ENCODE data around the gene ADAMTS4. TPM values are rescaled to one million over a fixed set of nuclear protein-coding genes. Genes with fewer than 3 reads are reported as not detected.

Gene ADAMTS4
- total and polyA plus RNA-seq, 9 of the 15 experiments (the other 6 are each of a cell fraction or from before 2014, with no cell fraction given), result 0.07 to 3.7 (median 0.41) TPM

GRCh38 chr1:161165742-161166668 is 32.8 kb downstream of the ADAMTS4 start, which contains the start of gene PPOX (continued):
- no peak for TF ChIP-seq ZNF232 (CRISPR knock-in tag; IDR thresholded peaks at IDR 0.05)
- TF ChIP-seq NFIC (IDR thresholded peaks at IDR 0.05), result peak; percentile 93
- TF ChIP-seq TCF7L2 (IDR thresholded peaks at IDR 0.05; ENCODE audit: low read depth, low read length), result no peak
- no peak for TF ChIP-seq U2AF2 (optimal IDR thresholded peaks at IDR 0.05; ENCODE audit: low read depth, low read length)
- TF ChIP-seq CREM (IDR thresholded peaks at IDR 0.05; ENCODE audit: low read depth), result peak; percentile 78
- TF ChIP-seq ZNF436 (CRISPR knock-in tag; IDR thresholded peaks at IDR 0.05), result no peak
- TF ChIP-seq PATZ1 (CRISPR knock-in tag; IDR thresholded peaks at IDR 0.05; ENCODE audit: borderline replicate concordance), result no peak
- TF ChIP-seq ZNF134 (CRISPR knock-in tag; conservative IDR thresholded peaks at IDR 0.05), result no peak
- 0 out of 2 replicates have a peak, but pooled peaks have one; percentile 62 for TF ChIP-seq THRAP3 (IDR thresholded peaks at IDR 0.05; ENCODE audit: borderline replicate concordance)
- TF ChIP-seq ZBTB8A (IDR thresholded peaks at IDR 0.05; ENCODE audit: partially characterized antibody), result no peak
- no peak for TF ChIP-seq GTF3C2 (IDR thresholded peaks at IDR 0.05; ENCODE audit: borderline replicate concordance, extremely low read depth, insufficient read length)
- TF ChIP-seq ZNF143 (CRISPR knock-in tag; IDR thresholded peaks at IDR 0.05), result no peak
- TF ChIP-seq FIP1L1 (IDR thresholded peaks at IDR 0.05; ENCODE audit: low read depth, low read length, poor library complexity, severe bottlenecking), result no peak
- no peak for TF ChIP-seq MAFG (tag; conservative IDR thresholded peaks at IDR 0.05)
- TF ChIP-seq CBFA2T3 (IDR thresholded peaks at IDR 0.05), result peak; percentile 99
- TF ChIP-seq ZBTB26 (CRISPR knock-in tag; IDR thresholded peaks at IDR 0.05), result no peak
- TF ChIP-seq PHB (CRISPR knock-in tag; IDR thresholded peaks at IDR 0.05), result no peak
- TF ChIP-seq EP300 (IDR thresholded peaks at IDR 0.05; ENCODE audit: low read length), result peak; percentile 98
- TF ChIP-seq ARID3B (CRISPR knock-in tag; IDR thresholded peaks at IDR 0.05; ENCODE audit: borderline replicate concordance), result no peak
